ENCODE data around the gene RNF44. TPM values are rescaled to one million over a fixed set of nuclear protein-coding genes. Genes with fewer than 3 reads are reported as not detected.
A peak's percentile ranks its signal among the peaks of the same experiment; 100 is the strongest.

The RNF44 gene
- total RNA-seq, 1 experiment from 2014 or later = 172 TPM

GRCh38 chr5:176548967-176549444 is 11.8 kb upstream of the RNF44 start, which contains the start of gene CDHR2:
CDHR2 (plus strand) TSS chr5:176549342; CDS start chr5:176565353, 16,011 bp downstream.
- no peak within 1 kb of the TSS for H3K27ac Mint-ChIP-seq
- WGBS (ENCODE audit: extremely low coverage, insufficient read length, low lambda C conversion rate) = no CpG with 5 or more reads among the region's 18 CpGs

More at GRCh38 chr5:176548967-176549444, 11.8 kb upstream of the RNF44 start, which contains the start of gene CDHR2:
- H2BK20ac ChIP-seq (ENCODE audit: low read depth, low read length, poor library complexity, severe bottlenecking) = no peak within 1 kb of the TSS
- H3K9me3 Mint-ChIP-seq = no peaks in the 10 kb centered on the region
- no peak within 1 kb of the TSS for H4K8ac ChIP-seq (replicated peaks; ENCODE audit: insufficient read length, low read depth, low read length)
- no peak within 1 kb of the TSS for H3K4me3 Mint-ChIP-seq
- H3K36me3 Mint-ChIP-seq (ENCODE audit: insufficient read depth in 1 of 3, low read depth in 3 of 3) = peaks cover 0 to 2% (median 0%) of the 10 kb centered on the region in 3 experiments; a peak in 2 of 7 replicates
- no peak within 1 kb of the TSS for H3K4me2 ChIP-seq (ENCODE audit: insufficient read depth, insufficient read length, low read length)
- H4K20me1 ChIP-seq (ENCODE audit: control insufficient read depth, insufficient read depth, insufficient read length) = no peaks in the 10 kb centered on the region
- peak within 1 kb of the TSS; percentile 36 for H4K91ac ChIP-seq (ENCODE audit: insufficient read length, low read depth, low read length)
- no peak within 1 kb of the TSS for H2AK5ac ChIP-seq (ENCODE audit: insufficient read length, low read length)
- peaks cover 20 to 26% of the 10 kb centered on the region in 2 experiments for H3K4me1 Mint-ChIP-seq
- no peak within 1 kb of the TSS for H3K56ac ChIP-seq (ENCODE audit: insufficient read length, low read depth, low read length)
- H3K23me2 ChIP-seq (ENCODE audit: insufficient read length, low read depth, low read length, poor library complexity, severe bottlenecking) = no peaks in the 10 kb centered on the region
- H3K9me3 ChIP-seq (ENCODE audit: control insufficient read depth, low read depth, low read length) = no peaks in the 10 kb centered on the region
- no peak within 1 kb of the TSS for H3K27ac ChIP-seq (ENCODE audit: insufficient read length, low read depth, low read length)
- no peak within 1 kb of the TSS for H3K4ac ChIP-seq (ENCODE audit: low read depth, low read length)
- H3K79me2 ChIP-seq (ENCODE audit: insufficient read depth, low read length) = no peaks in the 10 kb centered on the region
- no peaks in the 10 kb centered on the region for H3K27me3 ChIP-seq (ENCODE audit: insufficient read depth, low read length)
- H2BK15ac ChIP-seq (ENCODE audit: low read depth, low read length) = no peak within 1 kb of the TSS
- H3K23ac ChIP-seq (ENCODE audit: insufficient read length, low read depth, low read length) = no peak within 1 kb of the TSS
- H2BK120ac ChIP-seq (ENCODE audit: low read depth, low read length, poor library complexity, severe bottlenecking) = no peak within 1 kb of the TSS
- H3K14ac ChIP-seq (ENCODE audit: insufficient read depth, low read length) = no peak within 1 kb of the TSS; the same call in 1 of the 2 replicates
- no peak within 1 kb of the TSS for H3K9ac ChIP-seq (ENCODE audit: extremely low read depth, insufficient read length, low read length)
- no peak within 1 kb of the TSS for H2AFZ ChIP-seq (ENCODE audit: low read length)
- DNase-seq = no peak
- H4K5ac ChIP-seq (ENCODE audit: insufficient read length, low read depth, low read length) = no peak within 1 kb of the TSS
- TF ChIP-seq, protein P1, sequence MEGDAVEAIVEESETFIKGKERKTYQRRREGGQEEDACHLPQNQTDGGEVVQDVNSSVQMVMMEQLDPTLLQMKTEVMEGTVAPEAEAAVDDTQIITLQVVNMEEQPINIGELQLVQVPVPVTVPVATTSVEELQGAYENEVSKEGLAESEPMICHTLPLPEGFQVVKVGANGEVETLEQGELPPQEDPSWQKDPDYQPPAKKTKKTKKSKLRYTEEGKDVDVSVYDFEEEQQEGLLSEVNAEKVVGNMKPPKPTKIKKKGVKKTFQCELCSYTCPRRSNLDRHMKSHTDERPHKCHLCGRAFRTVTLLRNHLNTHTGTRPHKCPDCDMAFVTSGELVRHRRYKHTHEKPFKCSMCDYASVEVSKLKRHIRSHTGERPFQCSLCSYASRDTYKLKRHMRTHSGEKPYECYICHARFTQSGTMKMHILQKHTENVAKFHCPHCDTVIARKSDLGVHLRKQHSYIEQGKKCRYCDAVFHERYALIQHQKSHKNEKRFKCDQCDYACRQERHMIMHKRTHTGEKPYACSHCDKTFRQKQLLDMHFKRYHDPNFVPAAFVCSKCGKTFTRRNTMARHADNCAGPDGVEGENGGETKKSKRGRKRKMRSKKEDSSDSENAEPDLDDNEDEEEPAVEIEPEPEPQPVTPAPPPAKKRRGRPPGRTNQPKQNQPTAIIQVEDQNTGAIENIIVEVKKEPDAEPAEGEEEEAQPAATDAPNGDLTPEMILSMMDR (conservative IDR thresholded peaks at IDR 0.05) = no peak
- no peak within 1 kb of the TSS for H3T11ph ChIP-seq (ENCODE audit: low read length)
- no peak within 1 kb of the TSS for H3K18ac ChIP-seq (ENCODE audit: insufficient read length, low read depth, low read length)
- H2BK12ac ChIP-seq (ENCODE audit: insufficient read length, low read depth, low read length) = no peak within 1 kb of the TSS
- no peak within 1 kb of the TSS for H2BK5ac ChIP-seq (ENCODE audit: insufficient read length, low read length)
- H3K27me3 Mint-ChIP-seq (ENCODE audit: low read depth) = peaks cover 12% of the 10 kb centered on the region
- H3K79me1 ChIP-seq (ENCODE audit: insufficient read depth, low read depth, low read length, poor library complexity, severe bottlenecking) = no peaks in the 10 kb centered on the region
- H3K4me1 ChIP-seq (ENCODE audit: insufficient read depth, low read length) = no peaks in the 10 kb centered on the region

Measured in H9 (cell line).